ENCODE results near the gene TTLL11.

DNA sequence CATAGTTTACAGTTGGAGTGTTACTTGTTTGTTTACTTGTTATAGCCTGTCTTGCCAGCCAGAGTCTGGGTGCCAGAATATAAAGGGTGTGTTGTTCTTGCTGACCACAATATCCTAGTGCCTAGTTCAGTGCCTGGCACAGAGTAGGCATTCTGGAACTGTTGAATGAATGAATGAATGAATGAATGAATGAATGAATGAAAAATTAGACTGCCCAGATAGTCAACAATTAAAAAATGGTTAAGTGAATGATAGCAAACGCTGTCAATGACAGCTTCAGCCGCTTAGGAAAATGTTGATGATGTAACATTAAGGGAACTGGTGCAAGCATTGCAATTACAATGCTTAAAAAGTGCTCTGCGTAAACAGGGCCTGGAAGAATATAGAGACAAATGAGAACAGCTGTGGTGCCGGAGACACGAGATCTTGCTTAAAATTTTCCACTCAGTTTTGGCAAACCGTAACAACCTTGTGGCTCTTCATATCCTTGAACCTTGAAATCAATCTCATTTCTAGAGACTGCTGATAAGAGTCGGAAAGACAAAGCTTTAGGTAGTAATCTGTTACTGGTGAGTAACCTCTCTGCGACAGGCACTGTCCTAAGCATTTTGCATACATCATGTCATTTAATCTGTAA is 4.7 kb upstream of the TTLL11 start:
- TF ChIP-seq, protein P1, sequence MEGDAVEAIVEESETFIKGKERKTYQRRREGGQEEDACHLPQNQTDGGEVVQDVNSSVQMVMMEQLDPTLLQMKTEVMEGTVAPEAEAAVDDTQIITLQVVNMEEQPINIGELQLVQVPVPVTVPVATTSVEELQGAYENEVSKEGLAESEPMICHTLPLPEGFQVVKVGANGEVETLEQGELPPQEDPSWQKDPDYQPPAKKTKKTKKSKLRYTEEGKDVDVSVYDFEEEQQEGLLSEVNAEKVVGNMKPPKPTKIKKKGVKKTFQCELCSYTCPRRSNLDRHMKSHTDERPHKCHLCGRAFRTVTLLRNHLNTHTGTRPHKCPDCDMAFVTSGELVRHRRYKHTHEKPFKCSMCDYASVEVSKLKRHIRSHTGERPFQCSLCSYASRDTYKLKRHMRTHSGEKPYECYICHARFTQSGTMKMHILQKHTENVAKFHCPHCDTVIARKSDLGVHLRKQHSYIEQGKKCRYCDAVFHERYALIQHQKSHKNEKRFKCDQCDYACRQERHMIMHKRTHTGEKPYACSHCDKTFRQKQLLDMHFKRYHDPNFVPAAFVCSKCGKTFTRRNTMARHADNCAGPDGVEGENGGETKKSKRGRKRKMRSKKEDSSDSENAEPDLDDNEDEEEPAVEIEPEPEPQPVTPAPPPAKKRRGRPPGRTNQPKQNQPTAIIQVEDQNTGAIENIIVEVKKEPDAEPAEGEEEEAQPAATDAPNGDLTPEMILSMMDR (IDR thresholded peaks at IDR 0.05; ENCODE audit: low read depth, low read length, poor library complexity, severe bottlenecking), result no peak
- no peak for TF ChIP-seq EZH2phosphoT487 (IDR thresholded peaks at IDR 0.05; ENCODE audit: borderline replicate concordance, low read length)

Measured in DOHH2 (cell line).